Inferior parietal cortex (tissue), 1 donor: Measurements from ENCODE around the gene EHF.

ENCODE experiments used
- DNase-seq: peaks from one replicate; pipeline ENCODE4 v3.0.0-alpha.2; 2016; ENCODE audit errors: extremely low spot score

Gene EHF

GRCh38 chr11:34602245-34602644 is 18.6 kb upstream of the EHF start:
- no peak for DNase-seq

GRCh38 chr11:34603129-34604001 is 17.5 kb upstream of the EHF start:
- peak; percentile 18 for DNase-seq

DNA sequence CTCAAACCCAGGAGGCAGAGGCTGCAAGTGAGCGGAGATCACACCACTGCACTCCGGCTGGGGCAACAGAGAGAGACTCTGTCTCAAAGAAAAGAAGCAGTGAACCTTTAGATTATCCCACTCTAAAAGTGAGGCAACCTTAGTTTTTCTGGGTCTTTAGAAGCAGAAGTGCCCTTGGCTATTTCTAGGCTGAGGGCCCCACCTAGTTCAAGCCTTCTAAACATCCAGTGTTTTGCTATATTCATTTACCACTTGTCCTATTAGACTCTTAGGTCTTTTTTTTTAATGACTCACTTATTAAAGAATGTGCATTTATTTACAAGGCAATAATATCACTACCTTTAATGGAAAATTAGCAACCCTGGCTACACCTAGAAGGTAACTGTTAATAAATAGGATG is 16.7 kb upstream of the EHF start:
- DNase-seq: no peak

- no peak for DNase-seq
Observed at GRCh38 chr11:34604911-34605310, 16.0 kb upstream of the EHF start.

DNA sequence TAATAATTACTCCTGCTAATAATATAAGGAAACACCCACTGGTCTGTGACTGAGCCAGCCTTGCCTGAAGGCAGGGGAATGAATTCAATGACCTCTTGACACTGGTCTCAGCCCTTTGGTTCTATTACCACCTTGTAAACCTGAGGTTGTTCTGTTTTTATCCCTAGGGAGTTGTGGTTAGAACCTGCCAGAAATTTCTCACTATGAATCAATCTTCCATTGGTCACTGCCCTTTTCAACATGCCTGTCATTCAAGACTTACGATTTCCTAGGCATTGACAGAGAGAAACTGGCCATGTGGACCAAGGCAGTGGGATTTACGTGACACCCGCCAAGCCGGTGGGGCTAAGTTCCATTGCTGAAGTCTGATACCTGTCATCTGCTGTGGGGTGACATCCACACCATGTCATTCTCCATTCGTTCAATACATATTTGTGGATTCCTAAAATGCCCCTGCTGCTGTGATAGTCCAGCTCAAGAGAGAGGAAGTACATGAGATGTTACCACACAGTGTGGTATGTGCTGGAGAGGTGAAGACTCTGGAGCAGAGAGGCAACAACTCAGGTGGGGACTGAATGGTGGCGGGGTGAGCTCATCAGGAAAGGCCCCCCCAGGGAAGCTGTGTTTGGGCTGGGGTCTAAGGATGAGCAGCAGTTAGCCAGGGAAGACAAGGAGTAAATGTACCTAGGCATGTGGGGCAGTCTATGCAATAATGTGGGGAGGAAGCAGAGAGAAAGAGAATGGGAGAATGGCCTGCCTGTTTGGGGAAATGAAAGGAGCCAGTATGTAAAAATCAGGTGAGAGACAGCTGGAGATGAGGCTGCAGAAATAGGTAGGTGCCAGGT is 15.2 kb upstream of the EHF start:
- no peak for DNase-seq

- no peak for DNase-seq
Observed at GRCh38 chr11:34606326-34607120, 14.4 kb upstream of the EHF start.

- no peak for DNase-seq
Observed at GRCh38 chr11:34609187-34609751, 11.6 kb upstream of the EHF start.

GRCh38 chr11:34609850-34610249 is 11.0 kb upstream of the EHF start:
- no peak for DNase-seq

DNA sequence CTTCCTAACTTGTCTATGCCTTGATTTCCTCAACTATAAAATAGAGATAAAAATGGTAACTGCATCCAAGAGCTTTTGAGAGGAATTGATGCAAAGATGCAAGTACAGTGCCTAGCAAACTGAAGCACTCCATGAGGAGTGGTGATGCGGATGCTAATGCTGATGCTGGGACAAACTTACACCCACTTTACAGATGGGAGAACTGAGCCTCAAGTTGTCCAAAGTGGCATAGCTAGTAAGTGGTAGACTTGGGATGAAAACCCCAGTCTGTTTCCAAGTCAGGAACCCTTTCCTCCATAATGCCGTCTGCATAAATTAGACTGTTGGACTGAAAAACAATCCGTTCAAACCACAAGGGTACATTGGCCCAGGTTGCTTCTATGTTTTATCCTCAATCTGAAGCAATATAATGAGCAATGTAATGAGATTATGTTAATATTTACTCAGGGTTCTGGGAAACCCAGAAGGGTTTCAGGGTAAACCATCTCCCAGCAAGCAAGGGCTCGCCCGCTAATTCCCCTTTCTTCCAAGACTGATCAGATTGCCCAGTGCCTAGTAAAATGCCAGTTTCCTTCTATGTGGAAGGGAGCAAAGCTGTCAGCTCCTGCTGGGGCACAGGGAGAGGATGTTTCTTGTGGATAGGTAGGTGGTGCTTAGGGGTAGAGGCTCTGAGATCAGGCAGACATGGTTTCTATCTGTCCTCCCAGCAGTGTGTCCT is 10.4 kb upstream of the EHF start:
- DNase-seq: no peak

DNA sequence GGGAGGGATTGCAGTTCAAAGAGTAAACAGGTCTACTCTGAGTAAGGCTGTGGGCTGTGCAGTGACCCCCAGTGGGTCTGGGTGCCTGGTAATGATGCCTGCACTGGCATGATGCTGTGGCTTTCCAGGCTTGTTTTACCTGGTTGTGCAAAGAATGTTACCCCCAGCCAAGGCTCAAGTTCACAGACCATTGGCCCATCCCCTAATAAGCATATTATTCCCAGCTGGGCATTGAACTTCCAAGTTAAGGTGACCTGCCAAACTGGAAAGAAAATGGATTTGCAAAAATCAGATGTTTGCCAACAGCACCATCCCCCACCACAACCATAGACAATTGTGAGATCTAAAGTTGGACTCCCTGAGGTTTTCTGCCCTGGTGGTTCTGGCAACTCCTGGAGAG is 7.9 kb upstream of the EHF start:
- DNase-seq: no peak

DNA sequence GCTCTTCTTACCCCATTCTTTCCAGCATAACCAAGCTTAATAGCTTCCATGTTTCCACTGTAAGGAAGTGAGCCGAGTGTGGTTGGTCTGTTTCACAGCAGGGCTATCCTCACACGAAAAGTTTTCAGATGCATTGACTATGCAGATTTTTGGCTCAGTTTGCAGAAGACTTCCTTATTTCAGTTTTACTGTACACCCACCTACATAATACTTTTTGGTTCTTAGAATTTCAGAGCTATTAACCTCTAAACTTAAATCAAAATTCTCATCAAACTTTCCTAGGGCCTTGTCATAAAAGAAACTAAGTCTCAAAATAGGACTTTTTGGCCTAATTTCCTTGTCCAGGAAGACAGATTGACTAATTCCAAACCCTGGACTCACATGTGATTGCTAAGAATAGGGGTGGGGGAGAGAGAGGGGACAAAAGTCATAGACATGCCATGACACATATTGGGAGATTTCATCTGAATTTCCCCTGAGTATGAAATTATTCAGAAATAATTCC is 7.3 kb upstream of the EHF start:
- no peak for DNase-seq

- DNase-seq: no peak
Observed at GRCh38 chr11:34614344-34615104, 6.4 kb upstream of the EHF start.

DNA sequence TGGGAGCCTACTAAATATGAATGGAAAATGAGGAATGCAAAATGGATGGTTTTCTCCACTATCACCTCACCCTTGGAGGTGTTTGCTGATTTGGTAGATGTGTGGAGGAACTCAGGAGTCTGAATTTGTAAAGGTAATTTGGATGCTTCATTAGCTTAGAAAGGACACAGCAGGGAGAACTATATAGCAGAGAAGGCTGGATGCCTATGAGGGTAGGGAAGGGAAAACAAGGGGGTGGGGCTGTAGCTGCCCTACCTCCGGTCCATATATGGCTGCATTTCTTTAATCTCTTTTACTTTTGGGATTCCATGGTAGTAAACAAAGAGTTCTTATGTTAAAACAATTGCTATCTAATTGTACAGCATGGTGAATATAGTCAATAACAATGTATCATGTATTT is 4.8 kb upstream of the EHF start:
- no peak for DNase-seq

GRCh38 chr11:34616830-34617504 is 3.9 kb upstream of the EHF start:
- DNase-seq: no peak

GRCh38 chr11:34618406-34618805 is 2.5 kb upstream of the EHF start:
- no peak for DNase-seq

DNA sequence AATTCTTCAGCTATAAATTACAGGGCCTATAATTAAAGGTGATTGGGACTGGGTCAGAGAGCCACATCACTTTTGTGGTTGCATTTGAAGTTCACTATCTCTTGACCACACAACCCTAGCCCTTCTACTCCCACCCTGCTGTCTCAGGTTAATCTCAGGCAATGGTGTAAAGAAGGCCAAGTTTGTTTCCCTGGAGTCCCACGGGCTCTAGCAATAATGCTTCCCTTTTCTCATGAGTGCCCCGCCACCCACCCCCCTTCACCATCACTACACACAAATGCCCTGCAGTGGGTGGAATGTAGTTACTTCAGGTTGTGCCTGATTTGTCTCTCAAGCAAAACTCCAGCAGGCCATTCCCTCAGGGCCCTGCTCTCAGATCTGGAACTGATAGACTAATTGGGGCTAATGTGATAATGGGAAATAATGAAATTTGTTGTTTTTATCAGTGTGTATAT is 1.8 kb upstream of the EHF start:
- DNase-seq: no peak

GRCh38 chr11:34620202-34620601 is 691 bp upstream of the EHF start:
- no peak for DNase-seq

DNA sequence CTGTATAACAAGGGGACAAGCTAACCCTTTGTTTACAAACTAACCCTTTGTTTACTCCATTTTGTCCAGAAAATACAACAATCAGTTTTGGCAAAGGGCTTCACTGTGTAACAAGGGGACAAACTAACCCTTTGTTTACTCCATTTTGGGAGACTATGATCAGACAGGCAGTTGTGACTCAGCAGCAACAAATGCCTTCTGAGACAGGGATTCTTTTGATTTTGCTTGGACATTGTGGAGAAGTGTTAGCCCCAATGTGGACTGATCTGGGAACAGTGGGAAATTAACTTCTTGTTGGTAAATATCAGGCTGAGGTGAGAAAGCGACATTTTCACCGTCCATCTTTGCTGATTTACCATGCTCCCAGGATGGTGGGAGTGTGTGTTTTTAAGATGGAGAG is 983 bp downstream of the EHF start:
- DNase-seq: no peak

DNA sequence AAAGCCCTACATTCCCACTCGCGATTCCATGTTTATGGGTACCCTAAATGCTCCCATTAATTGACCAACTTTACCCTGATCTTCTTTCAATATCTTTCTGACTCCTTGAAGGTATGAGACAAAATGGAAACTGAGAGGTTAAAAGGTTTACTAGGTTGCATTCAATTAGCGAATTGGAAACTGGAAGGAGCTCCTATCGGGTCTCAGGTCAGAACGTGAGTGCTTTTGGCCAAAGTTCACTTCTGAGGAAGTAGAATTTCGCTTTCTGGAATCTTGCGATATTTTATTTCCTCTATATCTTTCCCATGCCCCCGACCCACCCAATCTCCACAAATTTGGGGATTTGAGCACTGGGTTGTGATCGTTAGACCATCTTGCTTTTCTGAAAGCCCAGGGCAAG is 2.6 kb downstream of the EHF start:
- DNase-seq: no peak

DNA sequence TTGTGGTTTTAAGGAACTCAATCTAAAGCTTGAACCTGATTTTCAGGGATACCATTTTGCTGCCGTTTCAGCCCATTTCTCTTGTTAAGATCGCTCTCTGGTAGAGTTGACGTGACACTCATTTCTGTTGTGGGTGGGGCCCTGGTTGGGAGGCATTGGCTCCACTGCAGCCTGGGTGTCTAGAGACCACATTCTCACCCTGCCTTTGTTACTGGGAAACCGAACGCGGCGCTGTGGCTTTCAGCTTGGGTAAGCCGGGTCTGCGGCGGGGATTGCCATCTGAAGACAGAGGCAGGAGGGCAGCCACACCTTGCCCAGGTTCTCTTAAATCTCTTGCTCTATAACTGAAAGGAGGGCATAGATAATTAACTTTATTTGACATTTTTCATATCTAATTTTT is 3.2 kb downstream of the EHF start:
- no peak for DNase-seq
